Stimulated activated naive CD8-positive, alpha-beta T cell treated with anti-CD3 and anti-CD28 coated beads, Interleukin-15, Interleukin-2, amounts not matched to agents 100 ng/mL and 50 ng/mL, for 24 hours (primary cell): ENCODE results near the gene PHF2.

Experiments
- H3K27ac Mint-ChIP-seq: one replicate; pipeline ENCODE4 v1.8.0; 2021; ENCODE audit warnings: mild to moderate bottlenecking, mixed read lengths
- H3K27me3 Mint-ChIP-seq: one replicate; pipeline ENCODE4 v1.8.0; 2021; ENCODE audit warnings: mixed read lengths
- H3K36me3 Mint-ChIP-seq: one replicate; pipeline ENCODE4 v1.8.0; 2021; ENCODE audit warnings: low read depth, mixed read lengths
- H3K4me1 Mint-ChIP-seq: one replicate; pipeline ENCODE4 v1.8.0; 2021; ENCODE audit warnings: low read depth, mixed read lengths
- H3K4me3 Mint-ChIP-seq: one replicate; pipeline ENCODE4 v1.8.0; 2021; ENCODE audit warnings: mild to moderate bottlenecking, mixed read lengths
- H3K9me3 Mint-ChIP-seq: one replicate; pipeline ENCODE4 v1.8.0; 2021; ENCODE audit warnings: mixed read lengths

The PHF2 gene

GRCh38 chr9:93617273-93617672 lies 40.9 kb downstream of the PHF2 start:
- Mint-ChIP-seq H3K36me3 (no peaks in the 10 kb centered on the region), H3K4me3 (no peak overlapping the region), H3K27me3 (no peaks in the 10 kb centered on the region), H3K9me3 (no peaks in the 10 kb centered on the region), H3K4me1 (peaks cover 9% of the 10 kb centered on the region), H3K27ac (no peak overlapping the region)

- H3K9me3 Mint-ChIP-seq = no peaks in the 10 kb centered on the region
- H3K36me3 Mint-ChIP-seq = no peaks in the 10 kb centered on the region
- no peaks in the 10 kb centered on the region for H3K4me1 Mint-ChIP-seq
- no peaks in the 10 kb centered on the region for H3K27me3 Mint-ChIP-seq
- H3K27ac Mint-ChIP-seq = no peak overlapping the region
- no peak overlapping the region for H3K4me3 Mint-ChIP-seq
Observed at GRCh38 chr9:93619272-93619775, 42.9 kb downstream of the PHF2 start.

- H3K36me3 Mint-ChIP-seq = no peaks in the 10 kb centered on the region
Observed at GRCh38 chr9:93620041-93620506, 43.7 kb downstream of the PHF2 start.

GRCh38 chr9:93620881-93621820 lies 44.8 kb downstream of the PHF2 start:
- Mint-ChIP-seq H3K27me3 (no peaks in the 10 kb centered on the region), H3K4me3 (no peak overlapping the region), H3K36me3 (no peaks in the 10 kb centered on the region), H3K4me1 (no peaks in the 10 kb centered on the region), H3K9me3 (no peaks in the 10 kb centered on the region), H3K27ac (no peak overlapping the region)

More at GRCh38 chr9:93620041-93620506, 43.7 kb downstream of the PHF2 start:
- no peak overlapping the region for H3K27ac Mint-ChIP-seq
- no peak overlapping the region for H3K4me3 Mint-ChIP-seq
- no peaks in the 10 kb centered on the region for H3K4me1 Mint-ChIP-seq
- H3K27me3 Mint-ChIP-seq = no peaks in the 10 kb centered on the region
- H3K9me3 Mint-ChIP-seq = no peaks in the 10 kb centered on the region

- Mint-ChIP-seq H3K4me3 (no peak overlapping the region), H3K27me3 (no peaks in the 10 kb centered on the region), H3K4me1 (no peaks in the 10 kb centered on the region), H3K36me3 (no peaks in the 10 kb centered on the region), H3K9me3 (no peaks in the 10 kb centered on the region), H3K27ac (no peak overlapping the region)
Observed at GRCh38 chr9:93621922-93622321, 45.5 kb downstream of the PHF2 start.

- Mint-ChIP-seq H3K4me1 (no peaks in the 10 kb centered on the region), H3K9me3 (peaks cover 4% of the 10 kb centered on the region), H3K36me3 (peaks cover 6% of the 10 kb centered on the region), H3K27me3 (no peaks in the 10 kb centered on the region), H3K27ac (no peak overlapping the region), H3K4me3 (no peak overlapping the region)
Observed at GRCh38 chr9:93622691-93623090, 46.3 kb downstream of the PHF2 start.

GRCh38 chr9:93623753-93624152 lies 47.4 kb downstream of the PHF2 start:
- no peaks in the 10 kb centered on the region for H3K27me3 Mint-ChIP-seq
- peaks cover 9% of the 10 kb centered on the region for H3K9me3 Mint-ChIP-seq
- no peaks in the 10 kb centered on the region for H3K4me1 Mint-ChIP-seq
- H3K36me3 Mint-ChIP-seq = peaks cover 15% of the 10 kb centered on the region
- H3K4me3 Mint-ChIP-seq = no peak overlapping the region
- H3K27ac Mint-ChIP-seq = no peak overlapping the region

GRCh38 chr9:93624431-93624834 lies 48.0 kb downstream of the PHF2 start:
- no peak overlapping the region for H3K27ac Mint-ChIP-seq
- H3K27me3 Mint-ChIP-seq = no peaks in the 10 kb centered on the region
- no peaks in the 10 kb centered on the region for H3K4me1 Mint-ChIP-seq
- peaks cover 15% of the 10 kb centered on the region for H3K36me3 Mint-ChIP-seq
- H3K9me3 Mint-ChIP-seq = peaks cover 9% of the 10 kb centered on the region
- H3K4me3 Mint-ChIP-seq = no peak overlapping the region

- Mint-ChIP-seq H3K36me3 (peaks cover 15% of the 10 kb centered on the region), H3K4me3 (no peak overlapping the region), H3K9me3 (peaks cover 9% of the 10 kb centered on the region), H3K27ac (no peak overlapping the region), H3K27me3 (no peaks in the 10 kb centered on the region), H3K4me1 (no peaks in the 10 kb centered on the region)
Observed at GRCh38 chr9:93624977-93625376, 48.6 kb downstream of the PHF2 start.

GRCh38 chr9:93629920-93630319 lies 53.5 kb downstream of the PHF2 start:
- H3K36me3 Mint-ChIP-seq = peaks cover 15% of the 10 kb centered on the region
- peaks cover 9% of the 10 kb centered on the region for H3K9me3 Mint-ChIP-seq
- H3K4me1 Mint-ChIP-seq = no peaks in the 10 kb centered on the region
- no peak overlapping the region for H3K27ac Mint-ChIP-seq
- H3K4me3 Mint-ChIP-seq = no peak overlapping the region
- H3K27me3 Mint-ChIP-seq = no peaks in the 10 kb centered on the region

- Mint-ChIP-seq H3K4me3 (no peak overlapping the region), H3K4me1 (no peaks in the 10 kb centered on the region), H3K36me3 (peaks cover 23% of the 10 kb centered on the region), H3K27ac (no peak overlapping the region), H3K27me3 (no peaks in the 10 kb centered on the region), H3K9me3 (peaks cover 12% of the 10 kb centered on the region)
Observed at GRCh38 chr9:93630806-93631411, 54.5 kb downstream of the PHF2 start.

- Mint-ChIP-seq H3K4me3 (no peak overlapping the region), H3K27ac (no peak overlapping the region), H3K36me3 (peaks cover 36% of the 10 kb centered on the region), H3K27me3 (no peaks in the 10 kb centered on the region), H3K9me3 (peaks cover 16% of the 10 kb centered on the region), H3K4me1 (no peaks in the 10 kb centered on the region)
Observed at GRCh38 chr9:93633492-93634221, 57.3 kb downstream of the PHF2 start.

GRCh38 chr9:93634311-93635185 lies 58.2 kb downstream of the PHF2 start:
- Mint-ChIP-seq H3K27me3 (no peaks in the 10 kb centered on the region), H3K4me1 (no peaks in the 10 kb centered on the region), H3K4me3 (no peak overlapping the region), H3K27ac (no peak overlapping the region), H3K36me3 (peaks cover 41% of the 10 kb centered on the region), H3K9me3 (peaks cover 16% of the 10 kb centered on the region)
